AG09319 (cell line): Measurements from ENCODE around the gene NT5E.
A peak's percentile ranks its signal among the peaks of the same experiment; 100 is the strongest.

ENCODE experiments used
- DNase-seq: peaks from one replicate; pipeline ENCODE4 v3.0.0-alpha.2; 2010; ENCODE audit warnings: low read depth; ENCODE audit errors: extremely low read depth
- CTCF ChIP-seq: IDR thresholded peaks from 2 replicates; pipeline ENCODE4 v1.5.1; 2011; ENCODE audit warnings: low read depth, mild to moderate bottlenecking, inconsistent platforms, low read length, moderate library complexity

Gene NT5E

GRCh38 chr6:85404564-85405174, 45.2 kb upstream of the NT5E start:
- no peak for TF ChIP-seq CTCF
- DNase-seq, result peak; percentile 72

GRCh38 chr6:85405175-85405852, 44.6 kb upstream of the NT5E start:
- DNase-seq, result peak; percentile 54
- TF ChIP-seq CTCF, result no peak

GRCh38 chr6:85405853-85406198, 44.1 kb upstream of the NT5E start:
- TF ChIP-seq CTCF, result no peak

GRCh38 chr6:85406641-85407075, 43.2 kb upstream of the NT5E start:
- no peak for TF ChIP-seq CTCF
- DNase-seq, result no peak

More at GRCh38 chr6:85405853-85406198, 44.1 kb upstream of the NT5E start:
- no peak for DNase-seq

- no peak for DNase-seq
- no peak for TF ChIP-seq CTCF
Measured at GRCh38 chr6:85408039-85408438, 41.8 kb upstream of the NT5E start.

GRCh38 chr6:85412911-85413430, 36.9 kb upstream of the NT5E start:
- no peak for DNase-seq
- no peak for TF ChIP-seq CTCF

- no peak for TF ChIP-seq CTCF
- no peak for DNase-seq
Measured at GRCh38 chr6:85416049-85416448, 33.8 kb upstream of the NT5E start.
